Activated CD4-positive, alpha-beta T cell treated with anti-CD3 and anti-CD28 coated beads for 24 hours (primary cell): Measurements from ENCODE around the gene DNTT.
"Not testable (repeated sequence)": the region's sequence is repeated elsewhere in the genome, so short reads cannot be mapped to it uniquely, and the experiment has no call there.

ENCODE experiments used
- DNase-seq, 2 donors: peaks; one replicate each; pipeline ENCODE4 v3.0.0-alpha.2; 2020; ENCODE audit warnings: low read depth in 2 of 2

Gene DNTT

DNA sequence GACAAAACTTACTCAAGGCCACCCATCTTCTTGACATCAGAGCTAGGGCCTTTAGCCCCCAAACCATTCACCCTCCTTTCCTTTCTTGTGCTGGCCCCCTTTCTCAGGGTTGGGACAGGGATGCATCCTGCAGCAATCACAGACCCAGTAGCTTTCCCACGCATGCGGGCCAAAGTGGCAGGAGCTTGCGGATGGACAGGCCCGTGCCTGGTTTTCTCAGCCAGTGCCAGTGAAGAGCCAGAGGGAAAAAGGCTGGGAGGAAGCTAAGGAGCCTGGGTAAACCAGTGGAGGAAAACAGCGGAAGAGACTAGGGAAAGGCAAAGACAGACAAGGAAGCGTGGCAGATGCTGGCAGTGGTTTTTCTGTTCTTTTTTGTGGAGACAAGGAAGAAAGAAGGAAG is 27.8 kb upstream of the DNTT start:
- DNase-seq = no peak

DNA sequence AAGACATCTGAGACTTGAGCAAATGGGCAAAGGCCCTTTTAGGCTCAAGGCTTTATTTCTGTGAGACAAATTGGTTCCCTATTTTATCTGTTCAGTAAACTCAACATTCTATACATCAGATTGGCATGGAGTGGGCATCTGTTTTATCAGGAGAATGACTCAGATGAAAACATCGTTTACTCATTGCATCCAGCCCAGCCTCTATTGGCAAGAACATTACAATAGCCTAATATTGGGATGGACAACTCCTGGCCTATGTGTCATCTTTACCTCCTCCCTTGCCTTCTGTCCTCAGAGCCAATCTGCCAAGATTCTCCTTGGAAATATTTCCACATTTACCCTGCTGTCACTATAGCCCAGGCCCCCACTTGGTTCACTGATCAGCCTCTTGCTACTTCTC is 27.4 kb upstream of the DNTT start:
- DNase-seq = no peak

DNA sequence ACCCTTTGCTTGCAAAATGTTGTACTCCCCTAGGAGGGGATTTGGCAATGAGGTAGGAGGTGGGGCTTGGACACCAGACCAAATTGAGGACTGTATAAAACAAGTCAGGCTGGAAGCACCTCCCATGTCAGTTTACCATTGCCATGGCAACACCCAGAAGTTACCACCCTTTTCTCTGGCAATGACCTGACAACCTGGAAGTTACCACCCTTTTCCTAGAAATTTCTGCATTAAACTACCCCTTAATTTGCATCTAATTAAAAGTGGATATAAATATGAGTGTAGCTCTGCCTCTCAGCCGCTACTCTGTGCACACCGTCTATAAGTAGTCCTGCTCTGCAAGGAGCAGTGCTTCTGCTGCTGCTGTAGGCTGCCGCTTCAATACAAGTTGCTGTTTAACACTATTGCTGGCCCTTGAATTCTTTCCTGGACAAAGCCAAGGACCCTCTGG is 25.0 kb upstream of the DNTT start:
- DNase-seq = no peak

DNA sequence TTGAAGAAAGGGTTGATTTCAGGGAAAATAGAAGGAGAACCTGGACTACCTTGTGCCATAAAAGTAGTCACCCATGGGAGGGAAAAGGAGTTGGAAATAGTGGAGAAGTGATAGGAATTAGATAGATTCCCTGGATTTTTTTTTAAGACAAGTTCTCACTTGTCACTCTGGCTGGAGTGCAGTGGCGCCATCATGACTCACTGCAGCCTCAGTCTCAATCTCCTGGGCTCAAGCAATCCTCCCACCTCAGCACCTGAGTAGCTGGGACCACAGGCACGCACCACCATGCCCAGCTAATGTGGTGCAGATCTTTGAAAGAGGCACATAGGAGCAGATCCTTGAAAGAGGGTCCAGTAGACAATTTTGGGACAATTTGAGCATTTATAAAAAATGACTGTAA is 23.4 kb upstream of the DNTT start:
- no peak for DNase-seq

DNA sequence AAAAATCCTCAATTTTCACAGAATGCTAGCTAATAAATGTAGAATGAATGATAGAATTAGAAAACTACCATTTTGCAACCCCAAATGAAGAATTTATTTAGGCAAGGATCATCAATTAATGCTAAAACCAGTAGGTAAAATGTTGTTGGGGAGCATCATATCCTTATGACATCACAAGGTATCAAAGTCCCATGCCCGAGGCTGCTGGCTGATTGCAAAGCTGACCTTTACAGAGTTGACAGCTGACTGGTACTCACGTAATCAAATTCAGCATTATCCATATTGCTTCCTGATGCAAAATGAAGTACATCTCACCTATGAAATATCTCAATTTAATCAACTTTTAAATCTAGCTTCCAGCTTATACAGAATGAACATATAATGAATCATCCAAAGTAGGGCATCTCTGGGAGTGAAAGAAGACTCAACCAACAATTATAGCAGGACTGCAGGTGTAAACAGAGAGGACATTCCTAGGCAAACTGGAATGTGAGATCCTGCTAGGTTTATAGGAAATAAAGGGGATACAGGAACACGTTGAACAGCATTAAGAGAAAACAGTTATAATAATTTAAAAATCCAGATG is 22.7 kb upstream of the DNTT start:
- DNase-seq = no peak

DNA sequence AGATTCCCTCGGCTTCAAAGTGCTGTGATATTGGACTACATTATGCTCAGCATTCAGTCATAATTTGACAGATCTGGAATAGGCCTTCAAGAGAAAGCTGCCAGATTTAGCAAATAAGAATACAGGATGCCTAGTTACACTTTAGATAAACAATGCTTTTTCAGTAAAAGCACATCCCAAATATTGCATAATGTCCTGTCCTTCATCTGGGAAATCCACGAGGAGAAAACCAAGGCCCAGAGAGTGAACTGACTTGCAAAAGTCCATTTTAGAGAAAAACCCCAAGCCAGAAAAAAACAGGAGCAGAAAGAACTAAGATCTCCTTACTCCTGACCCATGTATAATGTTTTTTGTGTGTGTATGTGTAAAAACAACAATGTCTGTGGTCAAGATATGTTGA is 20.9 kb upstream of the DNTT start:
- no peak for DNase-seq

DNA sequence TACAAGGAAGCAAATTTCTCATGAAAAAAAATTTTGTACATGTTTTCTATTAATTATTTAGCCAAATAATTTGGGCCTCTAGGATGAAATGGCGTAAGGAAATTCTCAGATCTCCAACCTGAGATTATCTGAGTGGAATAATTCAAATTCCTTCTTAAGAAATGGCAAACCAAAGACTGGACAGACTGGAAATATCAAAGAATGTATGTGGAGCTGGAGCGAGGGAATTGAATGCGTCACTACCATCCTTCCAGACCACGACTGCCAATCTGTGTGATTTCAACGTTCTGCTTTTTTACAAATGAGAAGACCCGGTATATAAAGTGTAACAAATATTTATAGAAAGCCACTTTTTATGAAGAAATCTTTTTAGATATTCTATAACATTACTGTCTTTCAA is 20.5 kb upstream of the DNTT start:
- no peak for DNase-seq

DNA sequence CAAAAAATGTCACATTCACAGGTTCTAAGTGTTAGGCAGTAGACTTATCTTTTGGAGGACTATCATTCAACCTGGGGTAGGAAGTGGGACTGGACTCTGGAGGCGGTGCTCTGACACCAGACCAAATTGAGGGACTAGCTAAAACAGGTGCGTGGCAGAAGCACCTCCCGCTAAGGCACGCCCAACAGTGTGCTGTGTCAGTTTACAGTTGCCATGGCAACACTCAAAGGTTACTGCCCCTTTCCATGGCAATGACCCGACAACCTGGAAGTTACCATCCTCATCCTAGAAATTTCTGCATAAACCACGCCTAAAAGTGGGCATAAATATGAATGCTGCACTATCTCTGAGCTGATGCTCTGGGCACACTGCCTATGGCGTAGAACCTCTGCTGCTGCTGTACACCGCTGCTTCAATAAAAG is 18.9 kb upstream of the DNTT start:
- no peak for DNase-seq

DNA sequence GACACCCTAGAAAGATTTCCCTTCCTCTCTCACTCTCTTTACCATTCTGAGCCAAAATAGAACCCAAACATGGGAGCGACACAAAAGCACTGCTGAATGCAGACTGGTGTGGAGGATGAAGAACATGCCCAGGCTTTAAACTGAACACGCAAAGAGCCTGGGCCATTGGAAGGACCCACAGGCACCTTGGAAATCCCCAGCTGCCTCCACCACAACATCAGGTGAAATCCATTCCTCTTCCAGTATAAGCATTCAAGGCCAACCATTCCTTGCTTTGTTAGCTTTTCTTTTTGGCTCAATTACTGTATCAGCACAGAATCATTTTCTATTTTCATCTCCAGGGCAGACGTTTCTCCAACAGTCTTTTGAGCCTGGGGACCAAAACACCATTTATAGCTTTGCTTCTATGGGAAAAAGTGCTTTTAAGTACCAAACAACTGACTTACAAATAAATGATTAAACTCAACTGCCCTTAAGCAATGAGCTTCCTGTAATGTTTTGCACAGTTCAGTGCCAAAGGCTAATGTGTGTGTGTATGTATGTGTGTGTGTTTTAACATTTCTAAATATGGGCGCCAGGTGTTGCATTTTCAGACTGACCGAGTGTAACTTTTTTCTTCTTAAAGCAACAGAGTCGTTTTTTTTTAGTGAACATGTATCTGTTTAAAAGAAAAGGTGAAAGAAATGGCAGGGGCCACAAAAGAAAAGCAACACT is 16.7 kb upstream of the DNTT start:
- no peak for DNase-seq

DNA sequence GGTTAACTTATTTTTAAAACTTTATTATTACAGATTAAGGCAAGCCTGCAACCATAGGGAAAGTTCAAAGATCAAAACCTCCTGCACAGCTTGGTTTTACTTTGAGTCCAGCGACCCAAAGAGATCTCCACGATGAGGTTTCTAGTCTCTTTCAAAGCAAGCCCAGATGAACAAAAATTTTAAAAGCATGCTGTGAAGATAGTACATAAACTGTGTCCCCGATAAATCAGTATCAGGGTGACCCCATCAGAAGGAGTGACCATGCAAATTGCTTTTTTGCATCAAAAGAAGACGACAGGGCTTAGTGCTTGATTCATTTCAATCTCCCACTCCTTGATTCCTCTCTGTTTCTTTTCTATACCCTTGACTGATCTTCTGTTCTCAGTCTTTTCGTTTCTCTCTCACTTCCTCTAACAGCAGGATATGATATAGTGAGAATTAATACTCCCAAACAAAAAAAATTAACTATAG is 16.0 kb upstream of the DNTT start:
- no peak for DNase-seq

DNA sequence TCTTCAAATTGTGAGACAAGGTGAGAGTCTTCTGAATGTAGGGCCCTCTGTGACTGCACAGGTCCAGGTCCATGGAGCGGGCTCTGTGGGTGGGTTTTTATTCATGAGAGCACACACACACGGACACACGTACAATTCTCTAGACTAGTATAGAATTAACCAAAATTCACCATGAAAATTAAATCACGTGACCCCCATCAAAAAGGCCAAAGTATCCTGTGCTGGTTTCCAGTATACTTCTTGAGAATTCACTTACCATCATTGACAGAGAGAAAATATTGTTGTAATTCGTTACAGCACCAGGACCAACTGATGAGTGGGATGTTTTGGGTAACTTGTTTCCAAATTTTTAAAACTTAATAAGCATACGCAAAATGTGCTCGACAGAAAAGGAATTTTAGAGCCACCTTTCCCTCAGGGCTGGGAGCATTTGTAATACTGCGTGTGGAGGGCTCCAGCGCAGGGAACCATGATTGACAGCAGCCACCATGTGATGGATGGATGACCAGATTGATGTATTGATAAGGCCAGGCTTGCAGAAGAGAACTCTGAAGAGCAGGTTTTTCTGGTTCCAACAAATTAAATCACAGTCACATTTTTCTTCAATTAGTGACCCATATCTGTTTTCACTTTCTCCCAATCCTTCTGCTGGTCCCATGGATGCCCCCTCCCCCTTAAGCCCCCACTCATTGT is 14.9 kb upstream of the DNTT start:
- no peak for DNase-seq

DNA sequence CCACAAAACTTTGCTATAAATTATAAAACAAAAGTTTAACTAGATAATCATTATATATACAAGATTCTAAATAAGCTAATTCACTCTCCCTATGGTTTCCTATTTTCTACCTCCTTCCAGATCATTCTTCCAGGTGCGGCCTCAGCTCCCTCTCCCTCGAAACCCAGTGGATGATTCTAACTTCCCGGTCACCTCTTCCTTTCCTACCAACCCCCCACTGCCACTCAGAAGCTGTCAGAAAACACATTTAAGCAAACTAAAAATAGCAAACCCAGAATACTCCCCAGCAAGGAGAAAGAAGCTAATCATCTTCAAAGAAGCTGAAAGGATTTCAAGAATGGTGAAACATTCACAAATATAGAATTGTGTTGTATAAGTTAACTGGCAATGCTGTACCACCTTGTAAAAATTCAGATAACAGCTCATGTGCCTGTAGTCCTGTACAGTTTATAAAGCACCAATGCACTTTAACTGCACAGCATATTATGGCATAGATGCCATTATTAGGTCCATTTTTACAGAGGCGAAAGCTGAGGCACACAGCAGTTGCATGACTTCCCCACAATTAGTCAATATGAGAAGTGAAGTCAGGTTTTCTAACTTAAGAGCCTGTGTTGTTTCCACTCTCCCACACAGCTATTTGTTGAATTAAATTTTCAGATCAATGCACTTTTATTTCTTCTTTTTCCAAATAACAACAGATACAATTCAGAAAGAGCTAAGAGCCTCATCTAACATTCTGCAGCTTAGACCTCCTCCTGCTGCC is 13.7 kb upstream of the DNTT start:
- DNase-seq = no peak

DNA sequence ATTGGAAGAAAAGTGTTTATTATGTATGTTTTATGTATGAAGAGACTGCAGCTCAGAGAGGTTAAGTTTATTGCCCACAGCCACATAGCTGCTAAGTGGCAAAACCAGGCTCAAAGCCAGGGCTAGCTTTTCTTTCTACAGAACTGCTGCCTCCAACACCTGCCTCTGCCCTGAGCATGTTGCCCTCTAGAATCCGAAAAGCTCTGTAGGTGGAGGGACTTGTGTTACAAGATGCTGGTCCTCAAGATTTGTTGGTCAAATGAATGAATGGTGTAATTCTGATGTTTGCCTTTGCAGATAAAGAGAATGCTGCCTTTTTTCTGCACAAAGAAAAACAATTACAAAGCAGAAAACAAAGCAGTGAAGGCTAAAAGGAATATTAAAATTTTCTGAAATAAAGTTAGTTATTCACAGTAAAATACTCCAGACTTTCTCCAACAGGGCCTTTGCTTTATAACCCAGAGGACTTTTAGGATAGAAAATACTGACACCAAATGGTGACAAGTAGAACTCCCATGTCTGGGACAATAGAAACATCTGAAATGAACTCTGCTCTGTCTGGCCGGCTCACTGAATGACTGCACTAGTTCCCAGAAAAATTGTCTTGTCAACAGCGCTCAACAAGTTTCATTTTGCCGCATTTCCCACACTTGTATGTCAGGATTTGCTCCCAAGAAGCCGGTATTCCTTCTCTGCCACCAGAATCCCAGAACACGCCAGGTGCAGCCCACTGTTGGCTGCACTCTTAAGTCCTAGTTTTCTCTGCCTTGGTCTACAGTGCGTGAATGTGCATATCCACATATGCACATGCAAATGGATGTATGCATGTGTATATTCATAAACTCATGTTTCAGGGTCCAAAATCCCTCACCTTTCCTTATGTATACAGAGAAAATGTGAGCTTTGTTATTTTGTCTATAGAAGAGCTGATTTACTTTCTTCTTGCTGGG is 11.0 kb upstream of the DNTT start:
- DNase-seq = no peak

DNA sequence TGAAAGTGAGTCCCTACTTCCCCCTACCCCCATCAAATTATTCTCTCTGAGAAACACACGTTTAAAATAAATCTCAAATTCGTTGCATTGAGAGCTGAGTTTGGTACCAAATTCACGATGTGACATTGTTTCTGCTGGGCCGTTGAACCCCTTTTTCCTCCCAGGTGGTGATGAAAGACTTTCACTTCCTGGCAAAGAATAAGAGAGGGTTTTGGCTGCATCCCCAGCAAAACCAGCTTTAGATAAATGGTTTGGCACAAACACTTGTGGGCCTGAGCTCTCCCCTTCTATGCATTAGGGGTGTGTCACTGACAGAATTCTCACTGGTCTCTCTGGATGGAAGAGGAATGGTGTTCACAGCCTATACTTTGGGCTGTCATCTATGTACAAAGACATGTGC is 8.8 kb upstream of the DNTT start:
- no peak for DNase-seq

DNA sequence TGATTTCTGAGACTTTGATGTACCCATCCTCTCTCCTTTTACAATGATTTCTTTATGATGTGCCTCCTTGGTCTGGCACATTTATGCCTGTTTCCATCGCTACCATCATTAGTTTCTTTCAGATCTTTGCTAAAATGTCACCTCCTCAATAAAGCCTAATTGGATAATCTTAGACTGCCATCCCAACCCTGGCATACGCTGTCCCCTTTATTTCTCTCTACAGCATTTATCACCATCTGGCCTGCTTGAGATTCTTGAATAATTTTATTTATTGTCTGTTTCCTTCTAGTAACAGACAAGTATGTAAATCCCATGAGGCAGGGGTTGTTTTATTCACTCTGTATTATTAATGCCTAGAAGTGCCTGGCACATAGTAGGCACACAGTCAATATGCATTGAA is 6.7 kb upstream of the DNTT start:
- no peak for DNase-seq

DNA sequence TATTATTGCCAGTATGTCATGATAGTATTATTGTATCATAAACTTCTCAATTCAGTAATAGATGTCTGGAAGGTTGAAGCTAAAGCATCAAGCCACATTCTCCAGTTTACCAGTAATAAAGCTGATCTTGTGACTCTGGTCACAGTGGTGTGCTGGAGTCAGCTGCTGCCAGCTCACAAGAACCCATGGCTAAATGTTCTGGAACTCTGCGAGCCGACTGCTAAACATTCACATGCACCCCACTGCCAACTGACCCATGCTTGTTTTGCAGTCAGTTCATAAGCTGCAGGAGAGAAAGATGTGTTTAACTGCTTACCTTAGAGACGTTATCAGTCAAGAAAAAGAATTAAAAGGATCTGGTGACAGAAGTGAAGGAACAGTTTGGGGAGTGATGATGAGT is 5.9 kb upstream of the DNTT start:
- no peak for DNase-seq

DNA sequence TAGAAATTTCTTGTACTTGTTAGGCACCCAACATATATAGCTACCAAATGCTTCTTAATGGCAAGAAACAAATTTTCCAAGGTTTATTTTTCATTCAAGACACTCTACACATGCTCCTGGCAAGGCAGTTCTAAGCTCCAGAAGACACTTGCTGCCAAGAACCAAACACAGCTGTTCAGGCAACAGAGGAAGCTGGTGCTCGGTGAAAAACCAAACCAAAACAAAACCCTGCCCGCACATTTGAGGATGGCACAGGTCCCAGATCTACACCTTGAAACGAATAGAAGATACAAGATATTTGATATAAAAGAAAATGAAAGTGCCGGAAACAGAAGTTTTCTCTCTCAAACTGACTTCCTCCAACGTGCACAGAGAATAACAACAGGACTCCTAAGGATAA is 4.9 kb upstream of the DNTT start:
- no peak for DNase-seq

DNA sequence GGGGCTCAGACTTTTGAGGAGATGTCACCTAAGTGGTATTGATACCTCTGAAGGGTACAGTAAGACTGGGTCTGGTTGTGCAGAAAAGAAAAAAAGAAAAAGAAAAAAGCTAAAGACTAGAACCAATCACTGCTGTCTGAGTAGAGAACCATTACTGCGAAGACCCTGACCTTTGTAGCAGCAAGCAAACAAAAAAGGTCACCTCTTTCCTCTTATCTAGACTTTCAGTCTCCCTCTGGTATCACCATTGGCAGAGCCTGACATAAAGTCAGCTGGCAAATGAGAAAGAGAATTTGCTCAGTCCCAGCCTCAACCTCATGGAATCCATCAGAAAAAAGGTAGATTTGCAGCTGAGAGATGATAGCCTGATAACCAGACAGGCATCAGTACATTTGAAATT is 2.6 kb upstream of the DNTT start:
- DNase-seq = no peak

DNA sequence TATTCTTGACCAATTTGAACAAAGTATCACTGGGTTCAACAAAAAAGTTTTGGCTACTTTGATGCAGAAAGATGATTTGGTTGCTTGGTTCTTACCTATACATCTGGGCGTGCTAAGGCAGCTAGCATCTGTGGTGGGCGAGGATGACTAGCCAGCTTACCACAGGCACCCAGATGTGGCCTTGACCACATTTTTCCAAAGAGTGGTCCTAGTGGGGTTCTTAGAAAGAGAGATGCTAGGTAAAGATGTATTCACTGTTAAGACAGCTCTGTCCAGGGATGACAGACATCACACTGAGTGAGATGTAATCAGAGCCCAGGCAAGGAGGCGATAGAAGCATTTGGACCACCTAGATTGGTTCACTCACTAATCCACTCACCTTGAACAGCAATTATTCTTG is 785 bp downstream of the DNTT start:
- DNase-seq = no peak

DNA sequence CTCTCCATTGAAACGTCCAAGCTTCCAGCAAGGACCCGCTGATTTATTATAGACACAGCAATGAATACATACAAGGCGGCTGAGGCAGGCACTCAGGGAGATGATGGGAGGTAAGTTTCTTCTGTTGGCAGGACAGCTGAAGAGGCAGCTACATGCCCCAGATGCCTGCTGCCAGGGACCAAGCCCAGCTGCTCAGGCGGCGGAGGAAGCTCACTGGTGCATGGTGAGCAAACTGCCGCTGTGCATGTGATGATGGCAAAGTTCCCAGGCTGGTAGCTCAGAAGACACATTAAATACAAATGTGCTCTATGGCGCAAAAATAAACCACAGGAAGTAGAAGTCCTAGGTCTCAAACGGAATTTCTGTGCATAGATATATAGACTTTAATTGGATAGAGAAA is 2.3 kb downstream of the DNTT start:
- no peak for DNase-seq

DNA sequence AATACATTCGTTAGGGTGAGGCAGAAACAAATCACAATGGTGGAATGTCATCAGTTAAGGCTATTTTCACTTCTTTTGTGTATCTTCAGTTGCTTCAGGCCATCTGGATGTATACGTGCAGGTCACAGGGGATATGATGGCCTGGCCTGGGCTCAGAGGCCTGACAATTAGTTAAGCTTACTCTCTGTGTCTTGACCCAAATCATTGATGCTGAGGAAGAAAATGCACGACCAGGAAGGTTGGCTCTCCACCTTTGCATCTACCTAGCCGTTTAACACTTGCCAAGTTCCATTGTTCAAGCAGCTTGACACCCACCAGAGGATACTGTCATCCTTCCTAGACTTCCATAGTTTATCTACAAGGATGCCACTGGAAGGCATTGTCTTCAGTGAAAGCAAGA is 4.6 kb downstream of the DNTT start:
- DNase-seq = not testable (repeated sequence)
